Body of pancreas (tissue), 4 donors: ENCODE results near the gene MAS1L. TPM values are rescaled to one million over a fixed set of nuclear protein-coding genes. Genes with fewer than 3 reads are reported as not detected.

ENCODE experiments used
- ATAC-seq: fragments of 150-250 bp; one replicate; pipeline ENCODE4 v1.9.1; 2016
- DNase-seq, 4 donors: peaks; one replicate each; pipeline ENCODE4 v3.0.0-alpha.2; 2019
- H3K27ac ChIP-seq, 4 donors: fragments of 200-600 bp; sonication (generic); 1 replicate in 3 of 4; 2 replicates in 1 of 4; pipeline versions ENCODE4 v1.5.1 to v1.6.1; 2016 to 2019; ENCODE audit warnings: mild to moderate bottlenecking in 1 of 4, mixed read lengths in 1 of 4, moderate library complexity in 1 of 4
- H3K27me3 ChIP-seq, 2 donors: fragments of 200-600 bp; sonication (generic); one replicate each; pipeline ENCODE4 v1.6.0; 2016; ENCODE audit warnings: mild to moderate bottlenecking in 1 of 2
- H3K36me3 ChIP-seq, 2 donors: fragments of 200-600 bp; sonication (generic); replicated peaks in 1 of 2; 2 replicates each; pipeline ENCODE4 v1.5.1; 2016; ENCODE audit warnings: low read depth in 2 of 2; ENCODE audit not compliant: insufficient read depth in 1 of 2
- H3K4me1 ChIP-seq: fragments of 200-600 bp; sonication (generic); one replicate; pipeline ENCODE4 v1.6.0; 2016
- H3K4me3 ChIP-seq, 2 donors: fragments of 200-600 bp; sonication (generic); 1 replicate in 1 of 2; 2 replicates in 1 of 2; pipeline ENCODE4 v1.5.1; 2016 to 2019
- H3K9me3 ChIP-seq, 3 donors: fragments of 200-600 bp; sonication (generic); 1 replicate in 2 of 3; 2 replicates in 1 of 3; pipeline ENCODE4 v1.5.1; 2016
- CTCF ChIP-seq, 7 experiments: fragments of 450-650 bp in 4 of 7; fragments of 200-600 bp in 3 of 7; sonication (generic) in 3 of 7; IDR thresholded peaks; one replicate each; pipeline ENCODE4 v1.5.1; 2016 to 2019; ENCODE audit warnings: antibody characterized with exemption in 7 of 7
- POLR2A ChIP-seq, 3 donors: fragments of 450-650 bp; IDR thresholded peaks; one replicate each; pipeline ENCODE4 v1.6.1; 2016; ENCODE audit warnings: antibody characterized with exemption in 3 of 3, mild to moderate bottlenecking in 2 of 3
- WGBS, 2 donors: methylation state at CpG; one replicate each; pipeline ENCODE4 v1.1.5; 2017; 5-methylcytosine and 5-hydroxymethylcytosine counted together
- intact Hi-C: fragments of 100-400 bp; cut with DNase I; formaldehyde crosslinking; loops from one replicate; pipeline ENCODE4 v1.15.1; 2023
- total RNA-seq, 2 donors: library from RNA; depleted of rRNA; stranded (reverse); fragments of >200 nt; gene quantifications; one replicate each; pipeline ENCODE4 v1.1.0, GENCODE V29; 2016

The MAS1L gene
- total RNA-seq, 2 donors from 2014 or later: not detected

- no peak for TF ChIP-seq CTCF (IDR thresholded peaks at IDR 0.05)
- TF ChIP-seq POLR2A (IDR thresholded peaks at IDR 0.05): no peak
- ATAC-seq: no peak
- Histone ChIP-seq H3K36me3 (no peaks in the 10 kb centered on the region), H3K27ac (no peak overlapping the region), H3K9me3 (no peaks in the 10 kb centered on the region), H3K4me3 (no peak overlapping the region), H3K4me1 (no peaks in the 10 kb centered on the region), H3K27me3 (no peaks in the 10 kb centered on the region)
- intact Hi-C loops: no loop called here
- no peak for DNase-seq
- 70 to 74% methylated on average over 6 of the region's 6 CpGs for WGBS, 2 donors
Observed at GRCh38 chr6:29516108-29516507, 28.4 kb upstream of the MAS1L start.

GRCh38 chr6:29510746-29511300, 23.1 kb upstream of the MAS1L start:
- no peaks in the 10 kb centered on the region for H3K27me3 ChIP-seq
- H3K4me3 ChIP-seq: no peak overlapping the region
- no peak for TF ChIP-seq CTCF (IDR thresholded peaks at IDR 0.05)
- no peak for TF ChIP-seq POLR2A (IDR thresholded peaks at IDR 0.05)
- intact Hi-C loops: no loop called here
- no peaks in the 10 kb centered on the region for H3K9me3 ChIP-seq
- no peak for ATAC-seq
- no peak for DNase-seq
- H3K27ac ChIP-seq: no peak overlapping the region
- H3K36me3 ChIP-seq: no peaks in the 10 kb centered on the region
- 80 to 83% methylated on average over 2 of the region's 2 CpGs for WGBS, 2 donors
- no peaks in the 10 kb centered on the region for H3K4me1 ChIP-seq

- no peaks in the 10 kb centered on the region for H3K27me3 ChIP-seq
- ATAC-seq: no peak
- WGBS, 2 donors: 58 to 79% methylated on average over 4 of the region's 4 CpGs
Observed at GRCh38 chr6:29510202-29510601, 22.4 kb upstream of the MAS1L start.

GRCh38 chr6:29509711-29510110, 22.0 kb upstream of the MAS1L start:
- no peak for TF ChIP-seq POLR2A (IDR thresholded peaks at IDR 0.05)
- TF ChIP-seq CTCF (IDR thresholded peaks at IDR 0.05): no peak
- intact Hi-C loops: no loop called here
- Histone ChIP-seq H3K9me3 (no peaks in the 10 kb centered on the region), H3K4me1 (no peaks in the 10 kb centered on the region), H3K36me3 (no peaks in the 10 kb centered on the region), H3K27me3 (no peaks in the 10 kb centered on the region), H3K4me3 (no peak overlapping the region), H3K27ac (no peak overlapping the region)
- no peak for ATAC-seq
- no peak for DNase-seq
- WGBS, 2 donors: 73 to 87% methylated on average over 6 to 9 of the region's 9 CpGs

More at GRCh38 chr6:29510202-29510601, 22.4 kb upstream of the MAS1L start:
- no peak for DNase-seq
- TF ChIP-seq POLR2A (IDR thresholded peaks at IDR 0.05) (no peak), CTCF (IDR thresholded peaks at IDR 0.05) (no peak)
- Histone ChIP-seq H3K4me1 (no peaks in the 10 kb centered on the region), H3K9me3 (no peaks in the 10 kb centered on the region), H3K36me3 (no peaks in the 10 kb centered on the region), H3K4me3 (no peak overlapping the region), H3K27ac (no peak overlapping the region)
- intact Hi-C loops: no loop called here

GRCh38 chr6:29509239-29509638, 21.5 kb upstream of the MAS1L start:
- no peak for TF ChIP-seq CTCF (IDR thresholded peaks at IDR 0.05)
- TF ChIP-seq POLR2A (IDR thresholded peaks at IDR 0.05): no peak
- WGBS, 2 donors: 72 to 88% methylated on average over 1 to 6 of the region's 6 CpGs

More at GRCh38 chr6:29509239-29509638, 21.5 kb upstream of the MAS1L start:
- Histone ChIP-seq H3K9me3 (no peaks in the 10 kb centered on the region), H3K27me3 (no peaks in the 10 kb centered on the region), H3K4me1 (no peaks in the 10 kb centered on the region), H3K36me3 (no peaks in the 10 kb centered on the region), H3K4me3 (no peak overlapping the region), H3K27ac (no peak overlapping the region)
- ATAC-seq: no peak
- DNase-seq: no peak
- intact Hi-C loops: no loop called here
